Ramos (cell line): ENCODE results near the gene IQGAP1.

Experiments
- in situ Hi-C: fragments of 300-500 bp; cut with MboI; formaldehyde crosslinking; loops from one replicate; pipeline ENCODE4 v1.14.3; 2022; ENCODE audit warnings: low sequenced_read_pairs; ENCODE audit not compliant: unreplicated experiment

IQGAP1 gene

DNA sequence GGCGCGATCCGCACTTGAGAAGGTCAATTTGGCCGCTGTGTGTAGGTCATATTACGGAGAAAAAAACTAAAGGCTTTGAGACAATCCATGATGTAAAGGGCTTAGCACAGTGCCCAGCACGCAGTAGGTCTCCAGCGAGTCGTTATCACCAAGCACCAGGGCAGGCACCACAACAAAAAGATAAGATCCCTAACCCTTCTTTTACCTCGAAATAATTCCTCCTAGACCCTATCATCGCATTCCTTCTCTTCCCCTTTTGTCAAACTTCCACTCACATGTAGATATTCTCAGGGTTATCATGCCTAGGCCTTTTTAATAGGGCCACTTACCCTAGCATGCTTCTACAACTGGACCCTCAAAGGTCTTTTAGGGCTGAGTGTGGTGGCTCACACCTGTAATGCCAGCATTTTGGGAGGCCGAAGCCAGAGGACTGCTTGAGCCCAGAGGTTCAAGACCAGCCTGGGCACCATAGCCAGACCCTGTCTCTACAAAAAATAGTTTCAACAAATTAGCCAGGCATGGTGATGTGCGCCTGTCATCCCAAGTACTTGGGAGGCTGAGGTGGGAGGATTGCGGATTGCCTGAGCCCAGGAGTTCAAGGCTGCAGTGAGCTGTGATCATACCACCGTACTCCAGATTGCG is 22.5 kb upstream of the IQGAP1 start:
- in situ Hi-C loops = no loop called here

DNA sequence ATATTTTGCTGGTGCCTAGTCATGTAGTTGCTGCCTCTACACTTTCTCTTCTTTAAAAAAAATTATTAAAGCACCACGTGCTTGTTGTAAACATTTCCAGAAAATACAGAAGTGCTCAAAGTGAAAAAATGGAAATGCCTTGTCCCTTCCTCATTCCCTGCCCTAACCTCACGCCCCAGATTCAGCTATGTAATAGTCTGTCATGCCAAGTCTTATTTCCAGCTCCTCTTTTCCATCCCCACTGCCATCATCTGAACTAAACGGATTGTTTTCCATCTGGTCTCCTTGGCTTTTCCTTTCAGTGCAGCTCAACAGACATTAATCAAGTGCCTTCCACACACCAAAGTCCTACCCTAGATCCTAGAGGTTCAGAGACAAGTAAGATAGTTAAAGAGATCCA is 20.5 kb upstream of the IQGAP1 start:
- in situ Hi-C loops = no loop called here

GRCh38 chr15:90375071-90375470 is 13.0 kb upstream of the IQGAP1 start:
- in situ Hi-C loops = no loop called here

DNA sequence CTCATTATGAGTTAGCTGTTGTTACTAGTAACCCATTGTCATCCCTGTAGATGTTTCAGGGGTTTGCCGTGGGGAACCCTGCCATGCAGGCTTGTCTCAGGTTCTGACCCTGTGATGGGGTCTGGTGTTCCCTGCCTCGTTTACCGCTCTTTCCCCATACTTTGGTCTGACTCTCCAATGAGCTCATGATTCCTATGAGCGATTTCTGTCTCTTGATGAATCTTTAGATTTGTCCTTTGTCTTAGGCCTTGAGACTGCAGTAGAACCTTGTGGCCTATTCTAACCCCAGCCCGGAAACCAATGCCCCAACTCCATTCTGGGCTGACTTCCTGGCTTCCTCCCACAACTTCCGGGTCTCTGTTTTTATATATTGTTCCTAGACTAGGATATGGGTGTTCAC is 11.3 kb upstream of the IQGAP1 start:
- in situ Hi-C loops = no loop called here

DNA sequence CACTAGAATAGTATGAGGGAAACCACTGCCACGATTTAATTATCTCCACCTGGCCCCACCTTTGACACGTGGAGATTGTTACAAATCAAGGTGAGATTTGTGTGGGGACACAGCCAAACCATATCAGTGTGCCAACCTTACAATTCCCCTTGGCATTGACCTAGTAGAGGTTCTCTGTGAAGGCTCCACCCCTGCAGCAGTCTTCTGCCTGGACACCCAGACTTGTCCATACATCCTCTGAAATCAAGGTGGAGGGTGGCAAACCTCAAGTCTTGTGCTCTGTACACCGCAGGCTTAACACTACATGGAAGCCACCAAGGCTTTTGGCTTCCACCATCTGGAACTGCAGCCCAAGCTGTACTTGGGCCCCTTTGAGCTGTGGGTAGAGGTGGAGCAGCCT is 8.8 kb upstream of the IQGAP1 start:
- in situ Hi-C loops = no loop called here

- in situ Hi-C loops = no loop called here
These were observed 6.5 kb upstream of the IQGAP1 start for GRCh38 chr15:90381515-90381914.

DNA sequence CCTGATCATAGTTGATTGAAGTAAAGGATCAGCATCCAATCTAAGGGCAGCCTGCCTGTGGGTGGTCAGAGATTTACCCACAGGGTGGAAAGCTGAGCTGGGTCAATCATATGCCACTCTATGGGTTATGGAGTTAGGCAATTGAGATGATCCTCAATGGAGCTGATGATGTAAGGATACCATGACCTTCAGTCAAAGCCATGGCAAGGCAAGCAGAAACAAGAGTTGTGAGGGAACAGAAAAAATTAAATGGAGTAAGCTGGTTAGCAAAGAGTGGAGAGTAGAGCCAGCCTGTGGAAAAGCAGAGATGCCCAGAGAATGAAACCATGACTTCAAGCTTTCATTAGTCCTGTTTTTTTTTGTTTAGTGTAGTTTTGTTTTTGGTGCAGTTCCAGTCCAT is 5.7 kb upstream of the IQGAP1 start:
- in situ Hi-C loops = no loop called here

DNA sequence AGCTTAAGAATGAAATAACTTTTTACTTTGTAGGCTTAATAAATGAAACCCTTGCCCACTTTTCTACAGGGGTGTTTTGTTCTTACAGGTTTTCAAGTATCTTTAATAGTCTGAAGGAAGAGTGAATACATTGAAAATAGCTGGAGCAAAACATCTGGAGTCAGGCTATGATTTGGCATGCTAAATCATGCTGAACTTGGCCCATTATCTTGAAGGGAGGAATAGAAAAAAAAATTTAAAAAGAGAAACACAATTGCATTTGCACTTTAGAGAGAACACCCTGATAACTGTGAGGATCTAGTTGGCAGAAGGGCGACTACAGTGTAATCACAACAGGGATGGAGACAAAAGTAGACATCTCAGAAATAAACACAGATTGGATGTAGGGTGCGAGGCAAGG is 1.8 kb upstream of the IQGAP1 start:
- in situ Hi-C loops = no loop called here

DNA sequence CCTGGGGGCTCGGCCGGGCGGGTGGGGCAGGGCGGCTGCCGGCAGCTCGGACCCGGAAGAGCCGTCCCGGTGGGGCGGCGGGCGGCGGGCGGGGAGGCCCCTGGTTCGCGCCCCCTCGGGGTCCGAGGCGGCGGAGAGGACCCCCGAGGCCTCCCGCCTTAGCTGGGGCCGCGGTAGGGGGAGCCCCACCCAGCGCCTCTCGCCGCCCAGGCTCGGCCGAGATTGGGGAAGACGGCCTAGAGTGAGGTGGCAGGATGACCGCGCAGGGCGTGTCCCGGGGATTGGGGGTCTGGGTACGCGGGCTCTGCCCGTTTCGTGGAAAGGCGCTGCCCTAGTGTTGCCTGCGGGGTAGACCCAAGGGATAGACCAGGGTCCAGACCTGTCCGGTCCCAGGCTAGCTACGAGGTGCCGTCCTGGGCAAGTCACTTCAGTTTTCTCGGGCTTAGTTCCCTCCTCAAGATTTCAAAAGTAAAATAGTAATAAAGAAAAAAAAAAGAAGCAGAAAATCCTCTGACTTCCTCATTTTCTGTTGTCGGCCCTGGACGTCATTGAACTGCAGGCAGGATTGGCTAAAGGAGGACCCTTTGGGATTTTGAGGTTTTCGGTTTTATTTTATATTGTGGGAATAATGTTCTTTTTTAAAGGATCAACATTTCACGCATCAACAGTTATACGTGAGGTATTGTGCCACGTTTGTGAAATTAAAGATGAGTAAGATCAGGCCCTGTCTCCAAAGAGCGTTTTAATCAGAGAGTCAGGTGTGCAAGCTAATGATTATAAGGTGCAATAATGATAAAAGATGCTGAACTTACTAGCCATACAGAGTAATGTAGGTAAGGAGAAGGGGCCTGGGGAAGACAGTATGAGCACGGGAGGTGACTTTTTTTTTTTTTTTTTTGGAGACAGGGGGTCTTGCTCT is 679 bp downstream of the IQGAP1 start:
- in situ Hi-C loops = no loop called here

DNA sequence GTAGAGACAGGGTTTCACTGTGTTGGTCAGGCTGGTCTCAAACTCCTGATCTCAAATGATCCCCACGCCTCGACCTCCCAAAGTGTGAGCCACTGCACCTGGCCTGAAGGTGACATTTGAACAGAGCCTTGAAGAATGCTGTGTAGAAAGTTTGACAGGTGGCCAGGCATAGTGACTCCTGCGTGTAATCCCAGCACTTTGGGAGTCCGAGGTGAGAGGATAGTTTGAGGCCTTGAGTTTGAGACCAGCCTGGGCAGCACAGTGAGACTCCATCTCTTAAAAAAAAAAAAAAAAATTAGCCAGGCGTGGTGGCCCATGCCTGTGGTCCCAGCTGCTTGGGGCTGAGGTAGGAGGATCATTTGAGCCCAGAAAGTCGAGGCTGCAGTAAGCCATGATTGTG is 1.5 kb downstream of the IQGAP1 start:
- in situ Hi-C loops = no loop called here

DNA sequence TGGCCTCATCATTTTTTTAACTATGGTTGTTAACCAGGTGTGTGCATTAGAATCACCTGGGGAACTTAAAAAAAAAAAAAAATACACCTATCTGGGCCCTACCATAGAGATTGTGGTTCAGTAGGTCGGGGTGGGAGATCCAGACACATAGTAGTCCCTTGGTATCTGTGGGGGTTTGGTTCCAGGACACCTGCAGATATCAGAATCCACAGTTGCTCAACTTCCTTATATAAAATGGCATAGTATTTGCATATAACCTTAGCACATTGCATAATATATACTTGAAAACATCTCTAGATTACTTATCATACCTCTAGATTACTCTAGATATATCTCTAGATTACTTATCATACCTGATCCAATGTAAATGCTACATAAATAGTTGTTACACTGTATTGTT is 5.0 kb downstream of the IQGAP1 start:
- in situ Hi-C loops = no loop called here

- in situ Hi-C loops = no loop called here
These were observed 6.0 kb downstream of the IQGAP1 start for GRCh38 chr15:90394074-90394473.

GRCh38 chr15:90394748-90395442 is 6.9 kb downstream of the IQGAP1 start:
- in situ Hi-C loops = no loop called here

DNA sequence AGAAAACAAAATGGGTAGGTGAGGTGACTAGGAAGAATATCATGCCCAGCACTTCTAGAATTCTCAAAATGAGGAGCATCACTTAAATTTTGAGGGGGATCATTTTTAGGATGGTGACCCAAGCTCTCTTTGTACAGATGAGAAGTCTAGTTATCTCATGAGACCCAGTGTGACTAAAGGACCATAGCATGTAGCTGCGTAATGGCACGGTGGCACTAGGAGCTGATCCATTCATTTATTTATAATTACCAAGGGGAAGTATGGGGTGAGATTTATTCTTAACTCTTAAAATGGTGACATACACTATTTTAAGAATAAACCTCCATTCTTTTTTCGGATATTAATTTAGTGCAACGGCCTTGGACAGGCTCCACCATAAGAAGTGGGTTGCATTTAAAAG is 8.3 kb downstream of the IQGAP1 start:
- in situ Hi-C loops = no loop called here

DNA sequence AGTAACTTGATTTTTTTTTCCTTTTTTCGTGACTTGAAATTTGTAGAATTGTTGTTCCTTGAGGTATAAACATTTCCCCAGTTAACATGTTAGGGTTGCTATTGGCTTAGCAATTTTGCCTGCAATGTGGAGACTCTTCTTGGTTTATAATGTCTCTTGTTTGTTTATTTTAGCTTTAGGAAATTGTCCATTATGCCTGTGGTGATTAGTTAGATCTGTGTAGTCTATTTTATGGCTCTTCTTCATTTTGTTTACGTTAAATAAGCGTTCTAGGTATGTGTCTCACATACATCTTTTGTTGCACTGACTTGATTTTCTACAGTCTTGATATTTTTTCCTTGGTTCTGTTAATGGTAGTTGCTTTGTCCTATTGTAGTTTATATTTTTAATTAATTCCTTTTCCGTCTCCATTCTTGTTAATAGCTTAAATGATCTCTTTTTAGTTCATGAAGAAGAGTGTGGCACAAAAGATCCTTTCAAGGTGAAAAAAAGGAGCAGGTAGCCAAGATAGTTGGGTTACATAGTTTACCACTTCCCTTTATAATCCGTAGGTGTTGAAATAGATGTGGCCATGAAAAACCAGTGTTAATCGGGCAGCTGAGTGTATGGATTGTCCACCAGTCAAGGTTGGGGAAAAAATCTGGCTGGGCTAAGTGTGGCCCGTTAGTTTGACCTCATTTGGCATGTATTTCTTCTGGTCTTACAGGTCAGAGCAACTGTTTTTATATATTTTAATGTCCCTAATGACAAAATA is 12.1 kb downstream of the IQGAP1 start:
- in situ Hi-C loops = no loop called here

DNA sequence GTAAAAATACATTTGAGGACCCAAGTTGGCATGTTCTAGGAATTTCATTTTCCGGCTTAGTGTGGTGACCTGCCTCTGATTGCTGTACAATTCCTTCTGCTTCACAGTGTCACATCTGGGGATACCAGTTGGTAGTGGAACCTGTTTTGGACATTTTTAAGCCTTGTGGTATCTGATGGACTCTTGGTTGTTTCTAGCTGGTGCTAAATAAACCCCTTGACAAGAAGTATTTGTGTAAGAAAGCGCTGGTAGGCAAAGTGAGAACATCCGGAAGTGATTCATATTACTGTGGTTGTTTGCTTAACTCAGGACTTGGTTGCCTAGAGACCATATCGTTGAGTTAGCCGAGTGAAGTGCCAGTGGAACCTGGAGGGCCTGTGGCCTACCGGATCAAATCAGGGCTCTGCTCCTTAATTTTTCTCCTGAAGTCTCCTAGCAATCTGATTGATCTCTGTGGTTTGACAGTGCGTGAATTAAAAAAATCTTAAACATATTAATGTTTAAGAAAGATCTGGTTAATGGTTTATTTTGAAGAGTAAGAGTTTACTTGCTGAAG is 12.8 kb downstream of the IQGAP1 start:
- in situ Hi-C loops = no loop called here

GRCh38 chr15:90401495-90401894 is 13.5 kb downstream of the IQGAP1 start:
- in situ Hi-C loops = no loop called here

GRCh38 chr15:90402223-90402622 is 14.2 kb downstream of the IQGAP1 start:
- in situ Hi-C loops = no loop called here

DNA sequence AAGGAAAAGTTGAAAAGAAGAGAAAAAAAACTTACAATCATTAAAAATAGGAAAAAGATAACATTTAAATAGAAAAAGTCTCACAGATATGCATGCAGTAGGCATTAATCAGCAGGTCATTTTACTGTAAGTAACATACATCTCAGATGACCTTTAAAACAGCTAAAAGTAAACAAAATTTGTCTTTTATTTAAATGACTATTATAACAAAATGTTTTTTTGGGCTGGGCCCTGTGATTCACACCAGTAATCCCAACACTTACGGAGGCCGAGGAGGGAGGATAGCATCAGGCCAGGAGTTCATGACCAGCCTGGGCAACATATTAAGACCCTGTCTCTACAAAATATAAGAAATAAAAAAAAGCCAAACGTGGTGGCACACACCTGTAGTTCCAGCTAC is 14.7 kb downstream of the IQGAP1 start:
- in situ Hi-C loops = no loop called here

GRCh38 chr15:90405055-90405607 is 17.1 kb downstream of the IQGAP1 start:
- in situ Hi-C loops = no loop called here
